Natural killer cell (primary cell): ENCODE results near the gene STXBP5L. TPM values are rescaled to one million over a fixed set of nuclear protein-coding genes. Genes with fewer than 3 reads are reported as not detected.

Source experiments
- ATAC-seq, 3 donors: fragments of 150-1000 bp in 2 of 3; fragments of 200-7000 bp in 1 of 3; cut with Tn5 transposase; 1 replicate in 1 of 3; 2 replicates in 2 of 3; pipeline ENCODE4 v1.10.0; 2021; ENCODE audit warnings: mild to moderate bottlenecking in 2 of 3, moderate library complexity in 2 of 3
- DNase-seq, 2 donors: peaks; one replicate each; pipeline versions ENCODE4 v3.0.0 to v3.0.0-alpha.2; 2013 to 2021; ENCODE audit warnings: mixed read lengths in 1 of 2
- H3K27ac ChIP-seq: one replicate; pipeline ENCODE4 v1.5.1; 2013; ENCODE audit warnings: mild to moderate bottlenecking, low read length
- H3K27me3 ChIP-seq: one replicate; pipeline ENCODE4 v1.6.1; 2013; ENCODE audit warnings: low read length; ENCODE audit not compliant: control insufficient read depth, insufficient read depth
- H3K36me3 ChIP-seq: one replicate; pipeline ENCODE4 v1.6.1; 2013; ENCODE audit warnings: low read length; ENCODE audit not compliant: control insufficient read depth, insufficient read depth
- H3K4me1 ChIP-seq: one replicate; pipeline ENCODE4 v1.6.1; 2013; ENCODE audit warnings: low read length; ENCODE audit not compliant: control insufficient read depth, insufficient read depth
- H3K4me3 ChIP-seq: one replicate; pipeline ENCODE4 v1.5.1; 2013; ENCODE audit warnings: low read length
- H3K9me3 ChIP-seq: one replicate; pipeline ENCODE4 v1.6.1; 2013; ENCODE audit warnings: low read length; ENCODE audit not compliant: control insufficient read depth, insufficient read depth
- H3K27ac Mint-ChIP-seq, 2 donors: one replicate each; pipeline ENCODE4 v1.8.0; 2022; ENCODE audit warnings: mild to moderate bottlenecking in 2 of 2, mixed read lengths in 2 of 2, moderate library complexity in 1 of 2
- H3K27me3 Mint-ChIP-seq, 2 donors: one replicate each; pipeline ENCODE4 v1.8.0; 2022; ENCODE audit warnings: low read depth in 2 of 2, mixed read lengths in 2 of 2
- H3K36me3 Mint-ChIP-seq: one replicate; pipeline ENCODE4 v1.8.0; 2022; ENCODE audit warnings: mixed read lengths
- H3K4me1 Mint-ChIP-seq, 2 donors: one replicate each; pipeline ENCODE4 v1.8.0; 2022; ENCODE audit warnings: mixed read lengths in 2 of 2
- H3K4me3 Mint-ChIP-seq: one replicate; pipeline ENCODE4 v1.8.0; 2022; ENCODE audit warnings: mild to moderate bottlenecking, moderate library complexity, mixed read lengths
- H3K9me3 Mint-ChIP-seq, 2 donors: one replicate each; pipeline ENCODE4 v1.8.0; 2022; ENCODE audit warnings: mixed read lengths in 2 of 2
- CTCF ChIP-seq: fragments of 200-600 bp; IDR thresholded peaks from one replicate; pipeline ENCODE4 v1.8.0; 2022; ENCODE audit warnings: antibody characterized with exemption
- WGBS: methylation state at CpG from one replicate; pipeline ENCODE4 v1.1.7; 2013; ENCODE audit warnings: missing lambda C conversion rate; ENCODE audit not compliant: insufficient coverage; 5-methylcytosine and 5-hydroxymethylcytosine counted together
- intact Hi-C: fragments of 100-400 bp; cut with micrococcal nuclease; formaldehyde crosslinking; loops from one replicate; pipeline ENCODE4 v1.14.2; 2022
- total RNA-seq, 4 donors: library from RNA; stranded (reverse); fragments of 120-200 nt in 1 of 4; gene quantifications; one replicate each; pipeline versions ENCODE4 v1.2.3 to v1.2.4, GENCODE V29; 2013 to 2022

STXBP5L gene
- total RNA-seq, 3 donors from 2014 or later (not counting 1 experiment from before 2014, with no cell fraction given): not detected

GRCh38 chr3:120988994-120989393, 81.0 kb downstream of the STXBP5L start:
- Mint-ChIP-seq H3K36me3 (peaks cover 13% of the 10 kb centered on the region), H3K27me3 (no peaks in the 10 kb centered on the region), H3K27ac (no peak overlapping the region), H3K4me1 (no peaks in the 10 kb centered on the region), H3K9me3 (peaks cover 18 to 36% of the 10 kb centered on the region in 2 donors), H3K4me3 (no peak overlapping the region)
- Histone ChIP-seq H3K27ac (no peak overlapping the region), H3K4me1 (no peaks in the 10 kb centered on the region), H3K27me3 (no peaks in the 10 kb centered on the region), H3K4me3 (no peak overlapping the region), H3K36me3 (no peaks in the 10 kb centered on the region), H3K9me3 (no peaks in the 10 kb centered on the region)
- DNase-seq (no peak), ATAC-seq (no peak)
- intact Hi-C loops: no loop called here
- TF ChIP-seq CTCF: no peak
- WGBS: 89% methylated on average over 1 of the region's 4 CpGs

- H3K27ac Mint-ChIP-seq: no peak overlapping the region
- no peaks in the 10 kb centered on the region for H3K4me1 ChIP-seq
- no peak for DNase-seq
- intact Hi-C loops: no loop called here
- H3K27ac ChIP-seq: no peak overlapping the region
- TF ChIP-seq CTCF: no peak
- no peaks in the 10 kb centered on the region for H3K36me3 ChIP-seq
- H3K9me3 ChIP-seq: peaks cover 4% of the 10 kb centered on the region
- H3K9me3 Mint-ChIP-seq: peaks cover 21 to 32% of the 10 kb centered on the region in 2 donors
- H3K4me3 ChIP-seq: no peak overlapping the region
- no peak for ATAC-seq
- no peaks in the 10 kb centered on the region for H3K27me3 ChIP-seq
- no peak overlapping the region for H3K4me3 Mint-ChIP-seq
- WGBS: 80% methylated on average over 8 of the region's 8 CpGs
- no peaks in the 10 kb centered on the region for H3K27me3 Mint-ChIP-seq
- H3K4me1 Mint-ChIP-seq: no peaks in the 10 kb centered on the region
- H3K36me3 Mint-ChIP-seq: peaks cover 10% of the 10 kb centered on the region
These were observed 110.9 kb downstream of the STXBP5L start for GRCh38 chr3:121018917-121019321.

GRCh38 chr3:121063628-121064027, 155.6 kb downstream of the STXBP5L start:
- peaks cover 9% of the 10 kb centered on the region for H3K36me3 Mint-ChIP-seq
- WGBS: 78% methylated on average over 6 of the region's 6 CpGs
- no peaks in the 10 kb centered on the region for H3K27me3 ChIP-seq
- no peak overlapping the region for H3K27ac ChIP-seq
- no peak overlapping the region for H3K27ac Mint-ChIP-seq
- H3K4me1 Mint-ChIP-seq: no peaks in the 10 kb centered on the region
- H3K9me3 Mint-ChIP-seq: peaks cover 17 to 20% of the 10 kb centered on the region in 2 donors
- no peak overlapping the region for H3K4me3 Mint-ChIP-seq
- intact Hi-C loops: no loop called here
- H3K36me3 ChIP-seq: no peaks in the 10 kb centered on the region
- H3K9me3 ChIP-seq: peaks cover 4% of the 10 kb centered on the region
- no peak for ATAC-seq
- TF ChIP-seq CTCF: no peak
- H3K4me3 ChIP-seq: no peak overlapping the region
- no peaks in the 10 kb centered on the region for H3K4me1 ChIP-seq
- no peak for DNase-seq
- H3K27me3 Mint-ChIP-seq: no peaks in the 10 kb centered on the region

GRCh38 chr3:121064121-121064520, 156.1 kb downstream of the STXBP5L start:
- Histone ChIP-seq H3K36me3 (no peaks in the 10 kb centered on the region), H3K4me3 (no peak overlapping the region), H3K27me3 (no peaks in the 10 kb centered on the region), H3K9me3 (peaks cover 4% of the 10 kb centered on the region), H3K4me1 (no peaks in the 10 kb centered on the region), H3K27ac (no peak overlapping the region)
- Mint-ChIP-seq H3K4me3 (no peak overlapping the region), H3K27me3 (no peaks in the 10 kb centered on the region), H3K27ac (no peak overlapping the region), H3K4me1 (no peaks in the 10 kb centered on the region), H3K9me3 (peaks cover 20% of the 10 kb centered on the region in 2 donors), H3K36me3 (peaks cover 9% of the 10 kb centered on the region)
- ATAC-seq: no peak
- no peak for TF ChIP-seq CTCF
- intact Hi-C loops: no loop called here
- 75% methylated on average over 6 of the region's 6 CpGs for WGBS
- no peak for DNase-seq
